ENCODE measurements around the gene SH2D3C.
A peak's percentile ranks its signal among the peaks of the same experiment; 100 is the strongest.

Gene SH2D3C

DNA sequence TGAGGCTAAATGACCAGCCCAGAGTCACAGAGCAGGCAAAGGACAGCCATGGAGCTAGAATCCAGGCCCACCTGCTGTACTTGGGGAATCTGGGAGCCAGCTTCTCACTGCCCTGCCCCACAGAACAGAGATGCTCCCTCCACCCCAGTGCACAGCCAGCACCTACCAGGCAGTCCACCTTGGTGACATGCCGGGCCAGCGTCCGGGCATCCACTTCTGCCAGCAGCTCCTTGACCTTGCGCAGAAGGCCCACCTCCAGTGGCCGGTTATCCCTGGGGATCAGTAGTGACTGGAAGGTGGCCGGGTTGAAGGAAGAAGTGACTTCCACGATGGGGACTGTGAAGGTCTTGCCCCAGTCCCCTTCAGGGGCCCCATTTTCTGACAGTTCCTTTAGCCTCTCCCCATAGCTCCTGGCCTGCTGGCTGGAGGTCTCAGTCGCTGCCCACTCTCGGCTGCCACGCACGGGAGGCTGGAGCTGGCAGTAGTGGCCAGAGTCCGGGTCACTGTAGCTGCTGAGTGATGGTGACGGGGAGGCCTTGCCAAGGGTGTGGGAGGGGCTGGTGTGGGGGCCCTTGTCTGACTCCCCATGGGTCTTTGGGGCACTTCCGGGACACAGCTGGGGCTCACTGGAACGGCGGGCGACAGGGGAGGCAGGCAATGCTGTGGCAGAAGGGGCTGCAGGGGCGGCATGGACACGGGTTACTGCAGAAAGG is 33.9 kb downstream of the SH2D3C start (continued):
- TF ChIP-seq, protein P1, sequence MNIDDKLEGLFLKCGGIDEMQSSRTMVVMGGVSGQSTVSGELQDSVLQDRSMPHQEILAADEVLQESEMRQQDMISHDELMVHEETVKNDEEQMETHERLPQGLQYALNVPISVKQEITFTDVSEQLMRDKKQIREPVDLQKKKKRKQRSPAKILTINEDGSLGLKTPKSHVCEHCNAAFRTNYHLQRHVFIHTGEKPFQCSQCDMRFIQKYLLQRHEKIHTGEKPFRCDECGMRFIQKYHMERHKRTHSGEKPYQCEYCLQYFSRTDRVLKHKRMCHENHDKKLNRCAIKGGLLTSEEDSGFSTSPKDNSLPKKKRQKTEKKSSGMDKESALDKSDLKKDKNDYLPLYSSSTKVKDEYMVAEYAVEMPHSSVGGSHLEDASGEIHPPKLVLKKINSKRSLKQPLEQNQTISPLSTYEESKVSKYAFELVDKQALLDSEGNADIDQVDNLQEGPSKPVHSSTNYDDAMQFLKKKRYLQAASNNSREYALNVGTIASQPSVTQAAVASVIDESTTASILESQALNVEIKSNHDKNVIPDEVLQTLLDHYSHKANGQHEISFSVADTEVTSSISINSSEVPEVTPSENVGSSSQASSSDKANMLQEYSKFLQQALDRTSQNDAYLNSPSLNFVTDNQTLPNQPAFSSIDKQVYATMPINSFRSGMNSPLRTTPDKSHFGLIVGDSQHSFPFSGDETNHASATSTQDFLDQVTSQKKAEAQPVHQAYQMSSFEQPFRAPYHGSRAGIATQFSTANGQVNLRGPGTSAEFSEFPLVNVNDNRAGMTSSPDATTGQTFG (tag by site-specific recombination; IDR thresholded peaks at IDR 0.05; ENCODE audit: borderline replicate concordance): no peak
- TF ChIP-seq, protein P2, sequence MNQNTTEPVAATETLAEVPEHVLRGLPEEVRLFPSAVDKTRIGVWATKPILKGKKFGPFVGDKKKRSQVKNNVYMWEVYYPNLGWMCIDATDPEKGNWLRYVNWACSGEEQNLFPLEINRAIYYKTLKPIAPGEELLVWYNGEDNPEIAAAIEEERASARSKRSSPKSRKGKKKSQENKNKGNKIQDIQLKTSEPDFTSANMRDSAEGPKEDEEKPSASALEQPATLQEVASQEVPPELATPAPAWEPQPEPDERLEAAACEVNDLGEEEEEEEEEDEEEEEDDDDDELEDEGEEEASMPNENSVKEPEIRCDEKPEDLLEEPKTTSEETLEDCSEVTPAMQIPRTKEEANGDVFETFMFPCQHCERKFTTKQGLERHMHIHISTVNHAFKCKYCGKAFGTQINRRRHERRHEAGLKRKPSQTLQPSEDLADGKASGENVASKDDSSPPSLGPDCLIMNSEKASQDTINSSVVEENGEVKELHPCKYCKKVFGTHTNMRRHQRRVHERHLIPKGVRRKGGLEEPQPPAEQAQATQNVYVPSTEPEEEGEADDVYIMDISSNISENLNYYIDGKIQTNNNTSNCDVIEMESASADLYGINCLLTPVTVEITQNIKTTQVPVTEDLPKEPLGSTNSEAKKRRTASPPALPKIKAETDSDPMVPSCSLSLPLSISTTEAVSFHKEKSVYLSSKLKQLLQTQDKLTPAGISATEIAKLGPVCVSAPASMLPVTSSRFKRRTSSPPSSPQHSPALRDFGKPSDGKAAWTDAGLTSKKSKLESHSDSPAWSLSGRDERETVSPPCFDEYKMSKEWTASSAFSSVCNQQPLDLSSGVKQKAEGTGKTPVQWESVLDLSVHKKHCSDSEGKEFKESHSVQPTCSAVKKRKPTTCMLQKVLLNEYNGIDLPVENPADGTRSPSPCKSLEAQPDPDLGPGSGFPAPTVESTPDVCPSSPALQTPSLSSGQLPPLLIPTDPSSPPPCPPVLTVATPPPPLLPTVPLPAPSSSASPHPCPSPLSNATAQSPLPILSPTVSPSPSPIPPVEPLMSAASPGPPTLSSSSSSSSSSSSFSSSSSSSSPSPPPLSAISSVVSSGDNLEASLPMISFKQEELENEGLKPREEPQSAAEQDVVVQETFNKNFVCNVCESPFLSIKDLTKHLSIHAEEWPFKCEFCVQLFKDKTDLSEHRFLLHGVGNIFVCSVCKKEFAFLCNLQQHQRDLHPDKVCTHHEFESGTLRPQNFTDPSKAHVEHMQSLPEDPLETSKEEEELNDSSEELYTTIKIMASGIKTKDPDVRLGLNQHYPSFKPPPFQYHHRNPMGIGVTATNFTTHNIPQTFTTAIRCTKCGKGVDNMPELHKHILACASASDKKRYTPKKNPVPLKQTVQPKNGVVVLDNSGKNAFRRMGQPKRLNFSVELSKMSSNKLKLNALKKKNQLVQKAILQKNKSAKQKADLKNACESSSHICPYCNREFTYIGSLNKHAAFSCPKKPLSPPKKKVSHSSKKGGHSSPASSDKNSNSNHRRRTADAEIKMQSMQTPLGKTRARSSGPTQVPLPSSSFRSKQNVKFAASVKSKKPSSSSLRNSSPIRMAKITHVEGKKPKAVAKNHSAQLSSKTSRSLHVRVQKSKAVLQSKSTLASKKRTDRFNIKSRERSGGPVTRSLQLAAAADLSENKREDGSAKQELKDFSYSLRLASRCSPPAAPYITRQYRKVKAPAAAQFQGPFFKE (tag by site-specific recombination; IDR thresholded peaks at IDR 0.05; ENCODE audit: borderline replicate concordance): no peak
- no peak for TF ChIP-seq ZNF658 (tag by site-specific recombination; IDR thresholded peaks at IDR 0.05)
- TF ChIP-seq ZXDB (tag by site-specific recombination; IDR thresholded peaks at IDR 0.05): no peak
- TF ChIP-seq, protein P3, sequence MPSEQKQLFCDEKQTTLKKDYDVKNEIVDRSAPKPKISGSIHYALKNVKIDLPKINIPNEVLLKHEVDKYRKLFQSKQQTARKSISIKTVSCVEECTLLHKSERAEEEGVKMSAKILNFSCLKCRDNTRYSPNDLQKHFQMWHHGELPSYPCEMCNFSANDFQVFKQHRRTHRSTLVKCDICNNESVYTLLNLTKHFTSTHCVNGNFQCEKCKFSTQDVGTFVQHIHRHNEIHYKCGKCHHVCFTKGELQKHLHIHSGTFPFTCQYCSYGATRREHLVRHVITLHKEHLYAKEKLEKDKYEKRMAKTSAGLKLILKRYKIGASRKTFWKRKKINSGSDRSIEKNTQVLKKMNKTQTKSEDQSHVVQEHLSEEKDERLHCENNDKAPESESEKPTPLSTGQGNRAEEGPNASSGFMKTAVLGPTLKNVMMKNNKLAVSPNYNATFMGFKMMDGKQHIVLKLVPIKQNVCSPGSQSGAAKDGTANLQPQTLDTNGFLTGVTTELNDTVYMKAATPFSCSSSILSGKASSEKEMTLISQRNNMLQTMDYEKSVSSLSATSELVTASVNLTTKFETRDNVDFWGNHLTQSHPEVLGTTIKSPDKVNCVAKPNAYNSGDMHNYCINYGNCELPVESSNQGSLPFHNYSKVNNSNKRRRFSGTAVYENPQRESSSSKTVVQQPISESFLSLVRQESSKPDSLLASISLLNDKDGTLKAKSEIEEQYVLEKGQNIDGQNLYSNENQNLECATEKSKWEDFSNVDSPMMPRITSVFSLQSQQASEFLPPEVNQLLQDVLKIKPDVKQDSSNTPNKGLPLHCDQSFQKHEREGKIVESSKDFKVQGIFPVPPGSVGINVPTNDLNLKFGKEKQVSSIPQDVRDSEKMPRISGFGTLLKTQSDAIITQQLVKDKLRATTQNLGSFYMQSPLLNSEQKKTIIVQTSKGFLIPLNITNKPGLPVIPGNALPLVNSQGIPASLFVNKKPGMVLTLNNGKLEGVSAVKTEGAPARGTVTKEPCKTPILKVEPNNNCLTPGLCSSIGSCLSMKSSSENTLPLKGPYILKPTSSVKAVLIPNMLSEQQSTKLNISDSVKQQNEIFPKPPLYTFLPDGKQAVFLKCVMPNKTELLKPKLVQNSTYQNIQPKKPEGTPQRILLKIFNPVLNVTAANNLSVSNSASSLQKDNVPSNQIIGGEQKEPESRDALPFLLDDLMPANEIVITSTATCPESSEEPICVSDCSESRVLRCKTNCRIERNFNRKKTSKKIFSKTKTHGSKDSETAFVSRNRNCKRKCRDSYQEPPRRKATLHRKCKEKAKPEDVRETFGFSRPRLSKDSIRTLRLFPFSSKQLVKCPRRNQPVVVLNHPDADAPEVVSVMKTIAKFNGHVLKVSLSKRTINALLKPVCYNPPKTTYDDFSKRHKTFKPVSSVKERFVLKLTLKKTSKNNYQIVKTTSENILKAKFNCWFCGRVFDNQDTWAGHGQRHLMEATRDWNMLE (tag by site-specific recombination; conservative IDR thresholded peaks at IDR 0.05; ENCODE audit: low read depth): no peak

DNA sequence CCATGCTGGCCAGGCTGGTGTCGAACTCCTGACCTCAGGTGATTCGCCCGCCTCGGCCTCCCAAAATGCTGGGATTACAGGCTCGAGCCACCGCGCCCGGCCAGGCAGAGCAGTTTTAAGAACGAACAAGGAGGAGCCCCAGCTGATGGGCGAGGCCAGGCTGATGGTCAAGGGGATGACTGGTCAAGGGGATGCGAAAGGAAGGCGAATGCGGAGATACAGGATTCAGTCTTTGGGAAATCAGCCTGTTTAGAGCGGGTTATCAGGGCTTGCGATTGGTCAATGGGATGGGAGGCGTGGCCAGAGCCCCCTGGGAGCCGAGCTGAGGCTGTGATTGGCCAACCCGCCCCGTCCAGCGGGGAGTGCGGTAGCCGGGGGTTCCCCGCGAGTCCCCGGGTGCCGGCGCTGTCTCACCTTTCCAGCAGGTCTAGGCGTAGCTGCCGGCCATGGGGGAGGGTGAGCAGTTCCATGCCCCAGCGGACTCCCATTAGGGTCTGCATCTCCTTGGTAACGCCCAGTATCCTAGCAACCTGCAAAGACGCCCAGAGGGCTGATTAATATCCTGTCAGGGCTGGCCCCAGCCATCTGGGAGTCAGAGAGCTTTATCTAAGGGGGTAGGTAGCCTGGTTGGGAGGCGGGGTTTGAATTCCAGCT is 35.9 kb downstream of the SH2D3C start:
- Histone ChIP-seq H3K9me3 (ENCODE audit: control insufficient read depth, insufficient read depth, low read depth, low read length) (no peaks in the 10 kb centered on the region), H3K4me1 (ENCODE audit: control insufficient read depth, insufficient read depth, low read length) (no peaks in the 10 kb centered on the region), H3K36me3 (ENCODE audit: control insufficient read depth in 2 of 2, insufficient read depth in 1 of 2, low read length in 2 of 2) (no peaks in the 10 kb centered on the region), H3K27ac (ENCODE audit: extremely low read depth, low read depth, low read length) (no peak overlapping the region), H3K4me3 (ENCODE audit: low read depth, low read length) (no peak overlapping the region)
- CTCF ChIA-PET: interaction anchor here (0.6 to 2.0 kb wide), 4 partner anchors 8 to 156 kb away, joined by 3 to 6 read pairs (median 3); no protein-coding TSS in a partner anchor
- POLR2A ChIA-PET: interaction anchor here (1.1 kb wide), 1 partner anchor 28 kb away, joined by 4 read pairs; no protein-coding TSS in a partner anchor
- TF ChIP-seq ZNF350 (tag by site-specific recombination; IDR thresholded peaks at IDR 0.05) (no peak), ZNF629 (tag by site-specific recombination; IDR thresholded peaks at IDR 0.05) (no peak), ZBTB21 (tag by site-specific recombination; IDR thresholded peaks at IDR 0.05) (no peak), KLF10 (tag by site-specific recombination; IDR thresholded peaks at IDR 0.05) (0 out of 2 replicates have a peak, but pooled peaks have one; percentile 34), BCL11B (tag by site-specific recombination; IDR thresholded peaks at IDR 0.05; ENCODE audit: low read depth) (0 out of 2 replicates have a peak, but pooled peaks have one; percentile 60), ZNF341 (tag by site-specific recombination; IDR thresholded peaks at IDR 0.05; ENCODE audit: low read depth) (peak; percentile 8; the same call in 1 of the 2 replicates), HOXD13 (CRISPR knock-in tag; IDR thresholded peaks at IDR 0.05; ENCODE audit: borderline replicate concordance) (no peak), ZNF626 (tag by site-specific recombination; IDR thresholded peaks at IDR 0.05) (no peak)
- TF ChIP-seq, protein P4, sequence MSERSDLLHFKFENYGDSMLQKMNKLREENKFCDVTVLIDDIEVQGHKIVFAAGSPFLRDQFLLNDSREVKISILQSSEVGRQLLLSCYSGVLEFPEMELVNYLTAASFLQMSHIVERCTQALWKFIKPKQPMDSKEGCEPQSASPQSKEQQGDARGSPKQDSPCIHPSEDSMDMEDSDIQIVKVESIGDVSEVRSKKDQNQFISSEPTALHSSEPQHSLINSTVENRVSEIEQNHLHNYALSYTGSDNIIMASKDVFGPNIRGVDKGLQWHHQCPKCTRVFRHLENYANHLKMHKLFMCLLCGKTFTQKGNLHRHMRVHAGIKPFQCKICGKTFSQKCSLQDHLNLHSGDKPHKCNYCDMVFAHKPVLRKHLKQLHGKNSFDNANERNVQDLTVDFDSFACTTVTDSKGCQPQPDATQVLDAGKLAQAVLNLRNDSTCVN (tag by site-specific recombination; optimal IDR thresholded peaks at IDR 0.05): no peak
- TF ChIP-seq, protein P5, sequence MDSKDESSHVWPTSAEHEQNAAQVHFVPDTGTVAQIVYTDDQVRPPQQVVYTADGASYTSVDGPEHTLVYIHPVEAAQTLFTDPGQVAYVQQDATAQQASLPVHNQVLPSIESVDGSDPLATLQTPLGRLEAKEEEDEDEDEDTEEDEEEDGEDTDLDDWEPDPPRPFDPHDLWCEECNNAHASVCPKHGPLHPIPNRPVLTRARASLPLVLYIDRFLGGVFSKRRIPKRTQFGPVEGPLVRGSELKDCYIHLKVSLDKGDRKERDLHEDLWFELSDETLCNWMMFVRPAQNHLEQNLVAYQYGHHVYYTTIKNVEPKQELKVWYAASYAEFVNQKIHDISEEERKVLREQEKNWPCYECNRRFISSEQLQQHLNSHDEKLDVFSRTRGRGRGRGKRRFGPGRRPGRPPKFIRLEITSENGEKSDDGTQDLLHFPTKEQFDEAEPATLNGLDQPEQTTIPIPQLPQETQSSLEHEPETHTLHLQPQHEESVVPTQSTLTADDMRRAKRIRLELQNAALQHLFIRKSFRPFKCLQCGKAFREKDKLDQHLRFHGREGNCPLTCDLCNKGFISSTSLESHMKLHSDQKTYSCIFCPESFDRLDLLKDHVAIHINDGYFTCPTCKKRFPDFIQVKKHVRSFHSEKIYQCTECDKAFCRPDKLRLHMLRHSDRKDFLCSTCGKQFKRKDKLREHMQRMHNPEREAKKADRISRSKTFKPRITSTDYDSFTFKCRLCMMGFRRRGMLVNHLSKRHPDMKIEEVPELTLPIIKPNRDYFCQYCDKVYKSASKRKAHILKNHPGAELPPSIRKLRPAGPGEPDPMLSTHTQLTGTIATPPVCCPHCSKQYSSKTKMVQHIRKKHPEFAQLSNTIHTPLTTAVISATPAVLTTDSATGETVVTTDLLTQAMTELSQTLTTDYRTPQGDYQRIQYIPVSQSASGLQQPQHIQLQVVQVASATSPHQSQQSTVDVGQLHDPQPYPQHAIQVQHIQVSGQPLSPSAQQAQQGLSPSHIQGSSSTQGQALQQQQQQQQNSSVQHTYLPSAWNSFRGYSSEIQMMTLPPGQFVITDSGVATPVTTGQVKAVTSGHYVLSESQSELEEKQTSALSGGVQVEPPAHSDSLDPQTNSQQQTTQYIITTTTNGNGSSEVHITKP (tag by site-specific recombination; IDR thresholded peaks at IDR 0.05): no peak

All from HEK293 (cell line).